ENCODE results near the gene PPP1R12B.
"Not testable (repeated sequence)": the region's sequence is repeated elsewhere in the genome, so short reads cannot be mapped to it uniquely, and the experiment has no call there.

PPP1R12B gene

GRCh38 chr1:202627841-202628565 is 279.5 kb downstream of the PPP1R12B start:
- DNase-seq: no peak

DNA sequence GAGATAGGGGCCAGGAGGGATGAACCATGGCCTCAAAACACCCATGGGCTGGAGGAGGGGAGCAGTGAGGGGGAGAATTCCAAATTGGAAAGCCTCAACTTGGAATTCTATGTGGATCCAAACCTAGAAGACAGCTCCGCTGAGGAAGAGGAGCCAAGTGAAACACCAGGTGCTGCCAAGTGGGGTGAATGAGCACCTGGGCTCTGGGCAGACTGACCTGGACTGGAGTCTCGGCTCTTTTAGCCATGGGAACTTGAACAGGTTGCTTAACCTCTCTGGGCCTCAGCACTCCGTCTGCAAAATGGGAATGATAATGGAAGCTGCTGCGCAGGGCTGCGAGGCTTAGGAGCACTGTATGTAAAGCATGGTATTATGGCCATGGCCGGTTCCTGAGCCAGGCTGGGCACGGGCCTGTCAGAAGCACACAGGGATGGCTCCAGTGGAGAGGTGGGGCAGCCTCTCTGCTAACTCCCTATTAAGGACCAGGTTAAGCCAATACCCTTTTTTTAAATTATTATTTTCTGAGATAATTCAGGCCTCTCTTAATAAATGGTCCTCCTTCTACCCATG is 280.2 kb downstream of the PPP1R12B start:
- no peak for DNase-seq

- DNase-seq: peak in 1 of 51 donors; percentile 8
Observed at GRCh38 chr1:202629257-202629811, 280.8 kb downstream of the PPP1R12B start.

- not testable (repeated sequence) for DNase-seq
Observed at GRCh38 chr1:202630096-202630495, 281.6 kb downstream of the PPP1R12B start.

- DNase-seq: no peak
Observed at GRCh38 chr1:202630541-202630940, 282.0 kb downstream of the PPP1R12B start.

DNA sequence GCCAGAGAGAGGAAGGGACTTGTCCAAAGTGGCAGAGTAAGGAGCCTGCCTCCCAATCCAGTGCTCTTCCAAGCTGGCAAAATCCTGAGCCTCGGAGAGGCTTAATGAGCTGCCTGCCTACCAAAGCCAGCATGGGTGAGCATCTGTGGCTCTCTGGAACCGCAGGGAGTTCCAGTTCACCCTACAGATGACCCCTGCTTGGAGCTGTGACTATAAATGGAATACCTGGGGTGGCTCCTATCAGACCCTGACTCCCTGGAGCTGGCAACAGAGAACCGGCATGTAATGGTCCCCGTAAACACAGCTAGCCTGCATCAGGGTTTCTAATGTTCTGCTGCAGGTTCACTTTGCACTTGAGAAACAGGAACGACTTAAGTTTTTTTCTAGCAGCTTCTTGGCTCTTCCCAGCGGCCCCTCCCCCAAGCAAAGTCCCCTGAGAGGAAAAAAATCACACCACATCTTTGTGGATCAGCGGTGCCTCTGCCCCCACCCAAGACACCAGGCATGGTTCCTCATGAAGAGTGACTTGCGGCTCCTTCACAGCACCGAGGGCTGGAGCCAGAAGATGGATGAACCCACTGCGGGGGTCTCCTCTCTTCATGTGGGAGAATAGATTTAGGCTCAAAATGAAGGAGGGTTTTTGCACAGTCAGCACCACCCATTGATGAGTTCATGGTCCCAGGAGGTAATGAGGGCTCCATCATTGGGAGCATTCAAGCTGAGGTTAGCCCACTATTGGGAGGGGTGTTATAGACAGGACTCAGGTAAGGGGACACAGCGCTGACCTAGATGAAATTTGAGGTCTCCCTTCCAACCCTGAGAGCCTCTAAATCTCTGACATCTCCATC is 282.8 kb downstream of the PPP1R12B start:
- no peak for DNase-seq

DNA sequence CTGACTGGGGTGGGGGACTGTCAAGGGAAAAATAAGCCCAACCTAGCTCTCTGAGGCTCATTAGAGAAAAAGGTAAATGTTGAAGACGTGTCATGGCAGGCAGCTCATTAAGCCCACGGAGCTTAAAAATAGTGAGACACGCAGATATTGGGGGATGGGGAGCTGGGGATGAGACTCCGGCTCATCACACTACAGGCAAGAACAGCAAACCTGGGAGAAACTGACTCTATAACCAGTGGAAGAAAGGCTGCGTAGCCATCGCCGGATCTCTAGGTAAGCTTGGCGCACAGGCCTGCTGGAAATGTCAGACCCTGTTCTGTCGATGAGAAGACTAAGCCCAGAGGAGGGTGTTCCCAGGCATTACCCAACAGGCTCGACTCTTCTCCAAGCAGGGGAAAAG is 283.7 kb downstream of the PPP1R12B start:
- DNase-seq: no peak

- not testable (repeated sequence) for DNase-seq
Observed at GRCh38 chr1:202636171-202636570, 287.7 kb downstream of the PPP1R12B start.

GRCh38 chr1:202637321-202638018 is 289.0 kb downstream of the PPP1R12B start:
- not testable (repeated sequence) for DNase-seq

DNA sequence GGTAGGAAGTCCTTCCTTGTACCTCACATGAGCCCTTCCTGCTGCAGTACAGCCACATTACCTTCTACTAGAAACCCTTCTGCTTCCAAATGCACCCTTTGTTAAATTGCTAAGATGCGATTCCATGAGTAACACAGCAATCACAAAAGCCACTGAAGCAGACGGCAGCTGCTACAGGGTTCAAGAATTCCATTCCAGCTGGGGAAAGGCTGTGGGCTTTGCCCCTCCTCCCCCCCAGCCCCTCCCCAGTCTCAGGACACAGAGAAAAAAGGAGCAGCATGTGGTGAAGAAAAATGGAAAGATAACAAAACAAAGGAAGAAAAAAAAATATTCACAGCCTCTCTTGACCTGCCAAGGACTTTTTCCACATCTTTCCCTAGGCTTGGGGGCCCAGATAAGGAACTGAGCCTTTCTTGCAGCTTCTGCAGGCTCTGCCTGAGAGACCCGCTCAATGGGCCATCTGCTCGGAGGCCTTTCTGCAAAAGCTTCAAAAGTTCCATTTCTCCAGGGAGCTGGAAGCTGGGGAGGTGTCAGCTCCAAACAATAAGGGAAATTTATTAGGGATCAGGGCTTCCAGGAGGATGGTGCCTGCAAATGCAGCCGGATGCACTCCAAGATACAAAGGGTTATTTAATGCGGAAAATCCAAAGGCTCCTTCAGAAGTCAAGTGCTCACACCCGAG is 289.7 kb downstream of the PPP1R12B start:
- no peak for DNase-seq

DNA sequence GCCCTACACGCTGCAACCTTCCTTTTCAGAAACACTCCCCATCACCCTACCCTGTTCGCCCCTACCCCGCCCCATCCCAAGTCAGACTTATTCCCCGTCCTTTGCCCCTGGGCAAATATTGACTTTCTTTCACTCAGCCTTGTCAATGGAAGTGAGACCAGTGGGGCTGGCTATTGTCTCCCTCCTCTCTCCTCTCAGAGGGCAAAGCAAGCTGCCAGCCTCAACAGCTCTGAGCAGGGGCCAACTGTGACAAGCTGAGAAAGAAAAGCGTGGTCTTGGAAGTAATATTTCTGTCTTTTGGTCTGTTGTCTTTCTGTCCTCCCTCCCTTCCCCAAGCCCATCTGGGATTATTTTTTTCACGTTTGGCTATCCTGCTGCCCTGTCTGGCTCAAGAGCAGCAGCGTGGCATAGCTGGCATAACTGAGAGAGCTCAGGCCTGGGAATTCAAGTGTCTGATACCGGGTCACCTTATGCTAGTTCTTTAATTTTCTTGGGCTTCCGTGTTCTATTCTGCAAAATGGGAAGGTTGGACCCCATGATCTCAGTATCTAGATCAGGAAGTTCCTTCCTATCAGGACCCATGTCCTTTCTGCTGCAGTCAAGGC is 290.3 kb downstream of the PPP1R12B start:
- DNase-seq: not testable (repeated sequence)

DNA sequence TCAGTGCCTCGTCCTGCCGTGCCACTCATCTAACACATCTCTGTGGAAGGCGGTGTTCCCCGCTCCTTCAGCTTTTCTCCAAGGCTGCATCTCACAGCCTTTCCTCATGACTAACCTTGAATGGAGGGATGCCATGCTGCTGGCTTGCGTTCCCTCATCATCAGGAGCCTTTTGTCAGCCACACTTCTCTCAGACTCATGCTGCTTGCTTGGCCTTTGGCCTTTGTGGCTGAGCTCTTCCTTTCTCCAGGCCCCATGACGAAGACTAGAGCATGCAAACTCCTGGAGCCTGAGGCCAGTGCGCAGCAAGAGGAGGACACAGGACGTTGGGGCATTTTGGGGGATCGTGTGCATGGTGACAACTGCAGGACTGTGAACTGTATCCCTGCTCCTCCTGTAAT is 291.0 kb downstream of the PPP1R12B start:
- DNase-seq: no peak

DNA sequence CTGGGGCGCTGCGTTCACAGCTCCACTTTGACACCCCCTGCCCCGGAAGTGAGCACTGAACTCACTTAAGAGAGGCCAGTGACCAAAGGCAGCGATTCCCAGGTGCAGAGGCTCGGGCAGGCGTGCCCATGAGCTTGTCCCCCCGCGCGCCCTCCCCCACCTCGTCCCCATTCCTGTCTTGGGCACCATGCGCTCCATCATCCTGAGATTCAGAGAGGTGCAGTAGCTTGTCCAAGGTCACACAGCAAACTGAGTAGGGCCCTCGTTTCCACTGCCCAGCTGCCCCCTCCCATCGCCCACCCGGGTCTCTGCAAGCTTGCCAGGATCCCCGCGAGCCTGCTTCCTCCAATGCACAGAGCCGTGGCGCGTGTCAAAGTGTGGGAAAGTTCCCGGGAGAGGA is 293.7 kb downstream of the PPP1R12B start:
- no peak for DNase-seq
